Hepatocyte (in vitro differentiated cells): Measurements from ENCODE around the gene KTI12. TPM values are rescaled to one million over a fixed set of nuclear protein-coding genes. Genes with fewer than 3 reads are reported as not detected.

ENCODE experiments used
- DNase-seq: peaks from one replicate; pipeline ENCODE4 v3.0.0-alpha.2; 2016; ENCODE audit warnings: low spot score
- H2AFZ ChIP-seq: fragments of 200-600 bp; sonication (generic); 2 replicates; pipeline ENCODE4 v1.6.0; 2016; ENCODE audit warnings: antibody characterized with exemption, mild to moderate bottlenecking
- H3K27ac ChIP-seq: fragments of 200-600 bp; sonication (generic); 2 replicates; pipeline ENCODE4 v1.5.1; 2016; ENCODE audit warnings: mild to moderate bottlenecking
- H3K27me3 ChIP-seq: fragments of 200-600 bp; sonication (generic); 2 replicates; pipeline ENCODE4 v1.6.1; 2016
- H3K36me3 ChIP-seq: fragments of 200-600 bp; sonication (generic); replicated peaks from 2 replicates; pipeline ENCODE4 v1.5.1; 2016; ENCODE audit warnings: low read depth; ENCODE audit not compliant: insufficient read depth
- H3K4me1 ChIP-seq: fragments of 200-600 bp; sonication (generic); 2 replicates; pipeline ENCODE4 v1.5.1; 2016; ENCODE audit warnings: mild to moderate bottlenecking, moderate library complexity; ENCODE audit not compliant: insufficient read depth
- H3K4me2 ChIP-seq: fragments of 200-600 bp; sonication (generic); 2 replicates; pipeline ENCODE4 v1.6.0; 2016
- H3K4me3 ChIP-seq: fragments of 200-600 bp; sonication (generic); 2 replicates; pipeline ENCODE4 v1.5.1; 2016; ENCODE audit warnings: mild to moderate bottlenecking
- H3K79me2 ChIP-seq: fragments of 200-600 bp; sonication (generic); 2 replicates; pipeline ENCODE4 v1.6.0; 2017; ENCODE audit warnings: mild to moderate bottlenecking
- H3K9me2 ChIP-seq: fragments of 200-600 bp; sonication (generic); replicated peaks from 2 replicates; pipeline ENCODE4 v1.6.0; 2017; ENCODE audit warnings: mild to moderate bottlenecking; ENCODE audit not compliant: insufficient read depth
- H3K9me3 ChIP-seq: fragments of 200-600 bp; sonication (generic); 2 replicates; pipeline ENCODE4 v1.5.1; 2016; ENCODE audit warnings: low read depth, mild to moderate bottlenecking
- H4K20me1 ChIP-seq: fragments of 200-600 bp; sonication (generic); 2 replicates; pipeline ENCODE4 v1.6.0; 2016; ENCODE audit warnings: mild to moderate bottlenecking; ENCODE audit not compliant: insufficient read depth, poor library complexity, severe bottlenecking
- EZH2 ChIP-seq: fragments of 200-600 bp; sonication (generic); IDR thresholded peaks from 2 replicates; pipeline ENCODE4 v1.6.1; 2016; ENCODE audit warnings: antibody characterized with exemption, mild to moderate bottlenecking, borderline replicate concordance
- EZH2phosphoT487 ChIP-seq: fragments of 200-600 bp; sonication (generic); IDR thresholded peaks from one replicate; pipeline ENCODE4 v1.6.1; 2018; ENCODE audit warnings: antibody characterized with exemption, mild to moderate bottlenecking, low read depth, moderate library complexity; ENCODE audit not compliant: unreplicated experiment, severe bottlenecking
- WGBS: methylation state at CpG from one replicate; pipeline ENCODE4 v1.1.6; 2016; ENCODE audit warnings: low lambda C conversion rate; ENCODE audit errors: missing lambda C conversion rate; 5-methylcytosine and 5-hydroxymethylcytosine counted together
- polyA plus RNA-seq: library from polyadenylated mRNA; unstranded; fragments of >200 nt; fragmentation: Nextera tagmentation; extraction: Ambion mirVana; gene quantifications from 2 replicates; pipeline ENCODE4 v1.2.1, GENCODE V29; 2016
- small RNA-seq: library from RNA; depleted of rRNA; stranded (forward); fragments of <200 nt; gene quantifications from one replicate; pipeline ENCODE3, GENCODE V24; 2014
- total RNA-seq: library from RNA; depleted of rRNA; stranded (reverse); fragments of >200 nt; gene quantifications from 2 replicates; pipeline ENCODE4 v1.2.3, GENCODE V29; 2014
- TF ChIP-seq, protein P1 (sequence below): fragments of 200-600 bp; sonication (generic); IDR thresholded peaks from 2 replicates; pipeline ENCODE4 v1.5.1; 2016; ENCODE audit warnings: antibody characterized with exemption, mild to moderate bottlenecking; ENCODE audit not compliant: poor library complexity

The KTI12 gene
- total and polyA plus RNA-seq, 2 experiments from 2014 or later, result 10.4 to 14.8 TPM

GRCh38 chr1:51988254-51988653 is 45.4 kb downstream of the KTI12 start:
- Histone ChIP-seq H3K27ac (no peak overlapping the region), H3K9me2 (no peaks in the 10 kb centered on the region), H3K9me3 (no peaks in the 10 kb centered on the region), H4K20me1 (no peaks in the 10 kb centered on the region), H3K27me3 (peaks cover 5% of the 10 kb centered on the region), H3K4me1 (peaks cover 2% of the 10 kb centered on the region), H3K79me2 (no peaks in the 10 kb centered on the region), H3K36me3 (no peaks in the 10 kb centered on the region), H3K4me2 (no peak overlapping the region), H2AFZ (no peak overlapping the region), H3K4me3 (no peak overlapping the region)
- no peak for TF ChIP-seq EZH2
- TF ChIP-seq, protein P1, sequence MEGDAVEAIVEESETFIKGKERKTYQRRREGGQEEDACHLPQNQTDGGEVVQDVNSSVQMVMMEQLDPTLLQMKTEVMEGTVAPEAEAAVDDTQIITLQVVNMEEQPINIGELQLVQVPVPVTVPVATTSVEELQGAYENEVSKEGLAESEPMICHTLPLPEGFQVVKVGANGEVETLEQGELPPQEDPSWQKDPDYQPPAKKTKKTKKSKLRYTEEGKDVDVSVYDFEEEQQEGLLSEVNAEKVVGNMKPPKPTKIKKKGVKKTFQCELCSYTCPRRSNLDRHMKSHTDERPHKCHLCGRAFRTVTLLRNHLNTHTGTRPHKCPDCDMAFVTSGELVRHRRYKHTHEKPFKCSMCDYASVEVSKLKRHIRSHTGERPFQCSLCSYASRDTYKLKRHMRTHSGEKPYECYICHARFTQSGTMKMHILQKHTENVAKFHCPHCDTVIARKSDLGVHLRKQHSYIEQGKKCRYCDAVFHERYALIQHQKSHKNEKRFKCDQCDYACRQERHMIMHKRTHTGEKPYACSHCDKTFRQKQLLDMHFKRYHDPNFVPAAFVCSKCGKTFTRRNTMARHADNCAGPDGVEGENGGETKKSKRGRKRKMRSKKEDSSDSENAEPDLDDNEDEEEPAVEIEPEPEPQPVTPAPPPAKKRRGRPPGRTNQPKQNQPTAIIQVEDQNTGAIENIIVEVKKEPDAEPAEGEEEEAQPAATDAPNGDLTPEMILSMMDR, result no peak
- TF ChIP-seq EZH2phosphoT487, result no peak
- DNase-seq, result no peak

- DNase-seq, result no peak
- Histone ChIP-seq H3K9me2 (no peaks in the 10 kb centered on the region), H4K20me1 (no peaks in the 10 kb centered on the region), H3K36me3 (no peaks in the 10 kb centered on the region), H3K27me3 (peaks cover 5% of the 10 kb centered on the region), H2AFZ (no peak overlapping the region), H3K9me3 (no peaks in the 10 kb centered on the region), H3K4me2 (no peak overlapping the region), H3K27ac (no peak overlapping the region), H3K4me1 (peaks cover 2% of the 10 kb centered on the region), H3K79me2 (peaks cover 4% of the 10 kb centered on the region), H3K4me3 (no peak overlapping the region)
- 73% methylated on average over 4 of the region's 4 CpGs for WGBS
- TF ChIP-seq, protein P1, result no peak
- no peak for TF ChIP-seq EZH2phosphoT487
These were observed 46.9 kb downstream of the KTI12 start for GRCh38 chr1:51986718-51987117.

GRCh38 chr1:51982161-51982560 is 51.4 kb downstream of the KTI12 start:
- WGBS, result 96% methylated on average over 3 of the region's 3 CpGs
- no peaks in the 10 kb centered on the region for H3K9me2 ChIP-seq
- no peak overlapping the region for H2AFZ ChIP-seq

More at GRCh38 chr1:51982161-51982560, 51.4 kb downstream of the KTI12 start:
- no peak for DNase-seq
- TF ChIP-seq EZH2phosphoT487 (no peak), EZH2 (no peak)
- TF ChIP-seq, protein P1, result no peak
- Histone ChIP-seq H3K79me2 (peaks cover 4% of the 10 kb centered on the region), H3K9me3 (no peaks in the 10 kb centered on the region), H3K27me3 (no peaks in the 10 kb centered on the region), H3K27ac (no peak overlapping the region), H3K4me2 (no peak overlapping the region), H4K20me1 (no peaks in the 10 kb centered on the region), H3K4me3 (no peak overlapping the region), H3K4me1 (peaks cover 3% of the 10 kb centered on the region), H3K36me3 (no peaks in the 10 kb centered on the region)

Small RNAs within 50 kb of the gene (small RNA-seq; reads per million reads assigned to genes)
- not detected for gene RN7SL290P

Other genes with a start within 250 kb of the KTI12 start
- gene NRDC, start 155.1 kb downstream of the KTI12 start, total RNA-seq, result 77.3 and 82.2 TPM in 2 replicates
- 89.4 and 115 TPM in 2 replicates for gene NRDC, start 155.1 kb downstream of the KTI12 start, polyA plus RNA-seq
- 23.1 and 24.7 TPM in 2 replicates for gene RAB3B, start 43.1 kb downstream of the KTI12 start, total RNA-seq
- 7.5 and 9.7 TPM in 2 replicates for gene RAB3B, start 43.1 kb downstream of the KTI12 start, polyA plus RNA-seq
- 81.0 and 89.5 TPM in 2 replicates for gene TXNDC12, start 21.4 kb upstream of the KTI12 start, total RNA-seq
- gene TXNDC12, start 21.4 kb upstream of the KTI12 start, polyA plus RNA-seq, result 86.2 and 91.1 TPM in 2 replicates
- 73.9 and 80.2 TPM in 2 replicates for gene BTF3L4, start 22.5 kb upstream of the KTI12 start, total RNA-seq
- gene BTF3L4, start 22.5 kb upstream of the KTI12 start, polyA plus RNA-seq, result 58.6 and 67.5 TPM in 2 replicates
- gene ZFYVE9, start 108.3 kb upstream of the KTI12 start, total RNA-seq, result 29.0 and 31.0 TPM in 2 replicates
- 3.2 and 4.6 TPM in 2 replicates for gene ZFYVE9, start 108.3 kb upstream of the KTI12 start, polyA plus RNA-seq